IPS-NIHi11 (cell line): ENCODE results near the gene SKOR1.

Experiments used
- DNase-seq: peaks from one replicate; pipeline ENCODE4 v3.0.0; 2012; ENCODE audit warnings: mixed read lengths, low spot score

SKOR1 gene

GRCh38 chr15:67824976-67825880, at the start of gene SKOR1:
Gene SKOR1, plus strand, starts transcription at chr15:67825509. Its CDS starts 94 bp downstream, at chr15:67825603.
- peak; percentile 81 for DNase-seq

GRCh38 chr15:67775998-67776397, 49.3 kb upstream of the SKOR1 start:
- DNase-seq: no peak

DNA sequence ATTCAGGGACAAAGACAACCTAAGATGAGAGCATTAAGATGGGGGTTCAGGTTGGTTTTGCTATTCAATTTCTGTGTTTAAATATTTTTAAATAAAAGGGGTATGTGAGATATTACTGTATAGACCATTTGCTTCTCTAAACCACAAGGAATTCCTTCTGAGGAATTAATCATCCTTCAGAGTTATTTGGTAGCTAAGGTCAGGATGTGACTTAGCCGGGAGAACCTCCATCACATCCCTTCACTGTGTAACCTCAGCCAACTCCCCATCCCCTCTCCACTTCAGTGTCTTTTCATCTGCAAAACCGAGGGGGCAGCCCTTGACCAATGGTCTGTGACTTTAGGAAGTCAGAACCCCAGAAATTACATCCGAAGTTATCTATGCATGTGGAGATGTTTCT, 48.7 kb upstream of the SKOR1 start:
- no peak for DNase-seq

- DNase-seq: no peak
Measured at GRCh38 chr15:67777071-67777470, 48.2 kb upstream of the SKOR1 start.

DNA sequence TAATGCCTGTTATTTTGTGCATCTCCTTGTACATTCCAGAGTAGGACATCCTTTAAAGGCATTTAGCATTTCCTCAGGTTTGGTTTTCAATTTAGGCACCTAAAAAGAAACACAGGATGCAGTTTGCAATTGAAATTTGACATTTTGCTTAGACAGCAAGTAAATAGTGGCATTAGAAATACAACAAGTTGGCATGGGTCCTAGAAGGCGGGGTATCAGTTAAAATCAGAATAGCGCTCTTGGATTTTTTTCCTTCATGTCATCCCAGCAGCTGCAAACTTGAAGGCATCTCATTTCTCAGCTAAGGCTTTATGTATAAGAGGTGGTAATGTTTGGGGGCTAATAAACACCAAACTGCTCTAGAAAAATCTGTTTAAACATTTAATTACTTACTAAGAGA, 47.5 kb upstream of the SKOR1 start:
- DNase-seq: no peak

GRCh38 chr15:67778968-67779548, 46.3 kb upstream of the SKOR1 start:
- no peak for DNase-seq

- DNase-seq: no peak
Measured at GRCh38 chr15:67779549-67780111, 45.7 kb upstream of the SKOR1 start.

DNA sequence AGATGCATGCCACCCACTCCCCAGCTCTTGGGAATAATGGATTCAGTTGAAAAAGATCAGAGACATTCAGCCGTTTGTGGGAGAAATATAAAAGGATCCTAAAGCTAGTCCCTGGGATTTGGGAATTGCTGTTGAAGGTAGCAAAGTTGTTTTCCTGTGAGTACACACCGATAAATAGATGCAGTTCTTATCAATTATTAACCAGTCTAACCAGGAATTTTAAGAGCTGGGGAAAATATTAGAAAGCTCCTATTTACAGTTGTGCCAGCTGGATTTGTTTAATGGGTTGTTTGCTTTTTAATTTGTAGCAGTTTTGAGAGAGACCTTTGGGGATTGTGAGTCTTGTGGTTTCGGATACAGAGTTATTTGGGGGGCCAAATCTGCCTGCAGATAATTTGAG, 44.2 kb upstream of the SKOR1 start:
- DNase-seq: no peak

GRCh38 chr15:67781907-67782690, 43.2 kb upstream of the SKOR1 start:
- DNase-seq: no peak

- no peak for DNase-seq
Measured at GRCh38 chr15:67782691-67782991, 42.7 kb upstream of the SKOR1 start.

- DNase-seq: no peak
Measured at GRCh38 chr15:67783303-67783702, 42.0 kb upstream of the SKOR1 start.

GRCh38 chr15:67784090-67784781, 41.1 kb upstream of the SKOR1 start:
- no peak for DNase-seq

- no peak for DNase-seq
Measured at GRCh38 chr15:67784856-67785430, 40.4 kb upstream of the SKOR1 start.

DNA sequence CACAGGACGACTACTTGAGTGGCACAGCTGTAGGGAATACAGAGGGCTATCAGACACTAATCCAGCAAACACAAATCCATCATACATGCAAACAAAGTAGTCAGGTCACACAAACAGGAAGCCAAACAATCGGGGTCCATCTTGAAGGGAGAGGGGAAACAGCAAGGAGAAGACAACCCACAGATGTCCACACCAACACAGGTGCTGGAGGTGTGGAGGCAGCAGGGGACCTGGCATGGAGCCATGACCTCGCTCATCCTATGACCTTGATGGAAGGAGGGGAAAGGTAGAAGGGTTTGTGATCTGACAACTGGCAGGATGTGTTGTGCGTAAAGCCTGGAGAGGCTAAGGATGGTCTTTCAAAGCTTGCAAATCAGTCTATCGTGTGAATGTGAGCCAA, 39.9 kb upstream of the SKOR1 start:
- no peak for DNase-seq

DNA sequence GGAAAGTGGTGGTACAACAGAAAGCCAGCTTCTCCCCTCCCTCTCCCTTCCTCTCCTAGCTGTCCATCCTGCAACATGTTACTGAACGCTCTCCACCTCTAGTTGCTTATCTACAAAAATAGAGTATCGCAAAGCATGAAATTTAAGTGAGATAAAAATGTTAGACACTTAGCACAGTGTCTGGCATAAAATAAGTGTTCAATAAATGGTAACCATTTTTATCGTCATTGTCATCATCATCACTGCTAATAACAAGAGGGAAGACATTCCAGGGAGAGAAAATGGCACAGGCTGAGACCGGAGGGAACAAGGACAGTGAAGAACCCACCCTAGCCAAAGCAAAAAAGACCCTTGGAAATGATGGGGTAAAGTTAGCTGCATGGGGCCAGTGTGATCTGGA, 38.7 kb upstream of the SKOR1 start:
- DNase-seq: no peak

- no peak for DNase-seq
Measured at GRCh38 chr15:67788986-67789385, 36.3 kb upstream of the SKOR1 start.

DNA sequence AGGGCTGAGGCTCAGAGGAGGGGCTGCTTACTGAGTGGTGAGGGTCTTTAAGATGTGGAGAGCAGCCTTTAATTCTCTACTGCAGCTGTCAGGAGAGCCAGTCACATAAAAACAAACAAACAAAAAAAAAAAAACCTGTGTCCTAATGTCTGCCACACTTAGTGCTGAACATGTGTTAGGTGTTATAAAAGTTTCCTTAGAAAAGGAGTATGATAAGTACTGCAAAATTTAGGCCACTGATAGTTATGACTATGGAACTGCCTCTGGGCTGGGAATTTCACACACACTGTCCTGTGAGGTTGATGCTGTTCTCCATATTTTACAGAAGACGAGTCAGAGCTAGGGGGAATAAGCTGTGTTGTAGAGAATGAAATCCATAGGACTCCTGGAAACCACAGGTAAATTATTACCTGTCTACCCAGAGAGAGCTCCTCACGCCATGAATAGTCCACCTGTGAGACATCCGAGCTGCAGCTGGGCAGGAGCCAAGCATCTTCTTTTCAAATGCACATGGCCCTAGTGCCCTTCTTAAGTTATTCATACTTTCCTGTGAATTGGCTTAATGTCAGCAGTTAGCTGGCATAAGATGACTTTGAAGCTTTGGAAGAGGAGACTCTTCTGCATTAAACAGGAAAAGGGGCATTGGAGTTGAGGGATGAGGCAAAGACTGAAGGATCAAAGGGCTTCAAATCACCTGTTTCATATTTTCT, 34.5 kb upstream of the SKOR1 start:
- no peak for DNase-seq

GRCh38 chr15:67792250-67792942, 32.9 kb upstream of the SKOR1 start:
- DNase-seq: no peak

- no peak for DNase-seq
Measured at GRCh38 chr15:67794832-67795574, 30.3 kb upstream of the SKOR1 start.
